ENCODE data around the gene F2RL2. TPM values are rescaled to one million over a fixed set of nuclear protein-coding genes. Genes with fewer than 3 reads are reported as not detected.

The F2RL2 gene
- total RNA-seq, 4 donors from 2014 or later = 0.79 to 1.9 (median 1.0) TPM

- DNase-seq (ENCODE audit: low spot score in 2 of 2) = no peak
- Histone ChIP-seq H3K4me3 (no peak overlapping the region), H3K27ac (no peak overlapping the region), H3K9me3 (no peaks in the 10 kb centered on the region), H3K27me3 (no peaks in the 10 kb centered on the region), H3K4me1 (no peaks in the 10 kb centered on the region), H3K36me3 (no peaks in the 10 kb centered on the region)
- TF ChIP-seq CTCF (IDR thresholded peaks at IDR 0.05) (no peak), POLR2A (IDR thresholded peaks at IDR 0.05) (no peak)
- 94% methylated on average over 5 of the region's 5 CpGs for WGBS
These were observed 3.0 kb downstream of the F2RL2 start for GRCh38 chr5:76620166-76620565.

- Histone ChIP-seq H3K4me3 (no peak overlapping the region), H3K36me3 (no peaks in the 10 kb centered on the region), H3K9me3 (no peaks in the 10 kb centered on the region), H3K4me1 (no peaks in the 10 kb centered on the region), H3K27ac (no peak overlapping the region), H3K27me3 (no peaks in the 10 kb centered on the region)
- no peak for TF ChIP-seq POLR2AphosphoS5 (IDR thresholded peaks at IDR 0.05)
- TF ChIP-seq CTCF (IDR thresholded peaks at IDR 0.05) = no peak
- TF ChIP-seq POLR2A (IDR thresholded peaks at IDR 0.05) = no peak
- TF ChIP-seq EP300 (IDR thresholded peaks at IDR 0.05) = no peak
- DNase-seq (ENCODE audit: low spot score in 2 of 2) = no peak
- WGBS = 91% methylated on average over 4 of the region's 4 CpGs
These were observed 5.5 kb downstream of the F2RL2 start for GRCh38 chr5:76617675-76618074.

GRCh38 chr5:76617229-76617628 is 6.0 kb downstream of the F2RL2 start:
- no peak for DNase-seq (ENCODE audit: low spot score in 2 of 2)
- no peak for TF ChIP-seq EP300 (IDR thresholded peaks at IDR 0.05)
- TF ChIP-seq CTCF (IDR thresholded peaks at IDR 0.05) = no peak
- no peak for TF ChIP-seq POLR2A (IDR thresholded peaks at IDR 0.05)
- TF ChIP-seq POLR2AphosphoS5 (IDR thresholded peaks at IDR 0.05) = no peak
- Histone ChIP-seq H3K4me3 (no peak overlapping the region), H3K27me3 (no peaks in the 10 kb centered on the region), H3K36me3 (no peaks in the 10 kb centered on the region), H3K4me1 (no peaks in the 10 kb centered on the region), H3K9me3 (no peaks in the 10 kb centered on the region), H3K27ac (no peak overlapping the region)
- 87% methylated on average over 4 of the region's 4 CpGs for WGBS

GRCh38 chr5:76616206-76616605 is 7.0 kb downstream of the F2RL2 start:
- Histone ChIP-seq H3K27ac (no peak overlapping the region), H3K36me3 (no peaks in the 10 kb centered on the region), H3K4me1 (no peaks in the 10 kb centered on the region), H3K27me3 (no peaks in the 10 kb centered on the region), H3K4me3 (no peak overlapping the region), H3K9me3 (no peaks in the 10 kb centered on the region)
- no peak for DNase-seq (ENCODE audit: low spot score in 2 of 2)
- no peak for TF ChIP-seq CTCF (IDR thresholded peaks at IDR 0.05)
- no peak for TF ChIP-seq POLR2AphosphoS5 (IDR thresholded peaks at IDR 0.05)
- no peak for TF ChIP-seq POLR2A (IDR thresholded peaks at IDR 0.05)
- TF ChIP-seq EP300 (IDR thresholded peaks at IDR 0.05) = no peak
- 82% methylated on average over 2 of the region's 2 CpGs for WGBS

- Histone ChIP-seq H3K4me1 (no peaks in the 10 kb centered on the region), H3K27me3 (no peaks in the 10 kb centered on the region), H3K4me3 (no peak overlapping the region), H3K9me3 (no peaks in the 10 kb centered on the region), H3K36me3 (no peaks in the 10 kb centered on the region), H3K27ac (no peak overlapping the region)
- DNase-seq (ENCODE audit: low spot score in 2 of 2) = no peak
- TF ChIP-seq POLR2A (IDR thresholded peaks at IDR 0.05) = no peak
- TF ChIP-seq POLR2AphosphoS5 (IDR thresholded peaks at IDR 0.05) = no peak
- no peak for TF ChIP-seq CTCF (IDR thresholded peaks at IDR 0.05)
- no peak for TF ChIP-seq EP300 (IDR thresholded peaks at IDR 0.05)
- WGBS = 88% methylated on average over 2 of the region's 2 CpGs
These were observed 7.4 kb downstream of the F2RL2 start for GRCh38 chr5:76615759-76616158.
